RWPE2 (cell line): ENCODE measurements around the gene TTC6.

ENCODE experiments used
- ATAC-seq: fragments of 200-7000 bp; cut with Tn5 transposase; 3 replicates; pipeline ENCODE4 v1.9.1; 2021; ENCODE audit warnings: low read depth
- DNase-seq: peaks from one replicate; pipeline ENCODE4 v3.0.0-alpha.2; 2020; ENCODE audit warnings: low spot score
- H3K27ac ChIP-seq: fragments of 450-650 bp; 2 replicates; pipeline ENCODE4 v1.5.1; 2017; ENCODE audit warnings: mild to moderate bottlenecking; ENCODE audit not compliant: poor library complexity, severe bottlenecking
- H3K27me3 ChIP-seq: fragments of 250-450 bp; sonication (Bioruptor Pico); 2 replicates; pipeline ENCODE4 v1.5.1; 2021; ENCODE audit warnings: mild to moderate bottlenecking, moderate library complexity; ENCODE audit not compliant: insufficient read depth, poor library complexity, severe bottlenecking
- H3K36me3 ChIP-seq: fragments of 250-450 bp; sonication (Bioruptor Pico); 2 replicates; pipeline ENCODE4 v1.5.1; 2020; ENCODE audit warnings: low read depth, mild to moderate bottlenecking, moderate library complexity
- H3K4me1 ChIP-seq: fragments of 250-450 bp; sonication (Bioruptor Pico); 2 replicates; pipeline ENCODE4 v1.5.1; 2021; ENCODE audit warnings: mild to moderate bottlenecking, moderate library complexity; ENCODE audit not compliant: insufficient read depth, poor library complexity, severe bottlenecking
- H3K4me3 ChIP-seq: fragments of 250-450 bp; sonication (Bioruptor Pico); 2 replicates; pipeline ENCODE4 v1.5.1; 2021; ENCODE audit warnings: mild to moderate bottlenecking, moderate library complexity; ENCODE audit not compliant: severe bottlenecking
- H3K9me3 ChIP-seq: fragments of 250-450 bp; sonication (Bioruptor Pico); 2 replicates; pipeline ENCODE4 v1.5.1; 2021; ENCODE audit warnings: mild to moderate bottlenecking, moderate library complexity; ENCODE audit not compliant: severe bottlenecking
- CTCF ChIP-seq: fragments of 450-650 bp; IDR thresholded peaks from one replicate; pipeline ENCODE4 v1.5.1; 2017; ENCODE audit warnings: mild to moderate bottlenecking, moderate library complexity; ENCODE audit not compliant: poor library complexity, severe bottlenecking

TTC6 gene

GRCh38 chr14:37597538-37597913 is 2.1 kb downstream of the TTC6 start:
- H3K9me3 ChIP-seq, result no peaks in the 10 kb centered on the region
- H3K27ac ChIP-seq, result no peak overlapping the region
- H3K27me3 ChIP-seq, result no peaks in the 10 kb centered on the region
- 0 out of 2 replicates have a peak, but pooled peaks cover 3% of the 10 kb centered on the region for H3K36me3 ChIP-seq
- TF ChIP-seq CTCF, result peak; percentile 17
- ATAC-seq (no peak), DNase-seq (no peak)
- peaks cover 4% of the 10 kb centered on the region for H3K4me1 ChIP-seq
- H3K4me3 ChIP-seq, result no peak overlapping the region

- DNase-seq (no peak), ATAC-seq (no peak)
- Histone ChIP-seq H3K36me3 (0 out of 2 replicates have a peak, but pooled peaks cover 3% of the 10 kb centered on the region), H3K27me3 (no peaks in the 10 kb centered on the region), H3K9me3 (no peaks in the 10 kb centered on the region), H3K4me1 (peaks cover 4% of the 10 kb centered on the region), H3K4me3 (no peak overlapping the region), H3K27ac (no peak overlapping the region)
- TF ChIP-seq CTCF, result no peak
These were observed 2.7 kb downstream of the TTC6 start for GRCh38 chr14:37597914-37598746.

GRCh38 chr14:37598747-37599506 is 3.5 kb downstream of the TTC6 start:
- Histone ChIP-seq H3K4me1 (peaks cover 4% of the 10 kb centered on the region), H3K27ac (no peak overlapping the region), H3K9me3 (no peaks in the 10 kb centered on the region), H3K4me3 (no peak overlapping the region), H3K36me3 (no peaks in the 10 kb centered on the region), H3K27me3 (no peaks in the 10 kb centered on the region)
- TF ChIP-seq CTCF, result no peak
- DNase-seq (no peak), ATAC-seq (no peak)

GRCh38 chr14:37599507-37600368 is 4.3 kb downstream of the TTC6 start:
- H3K4me3 ChIP-seq, result peak overlapping the region; percentile 10
- H3K27ac ChIP-seq, result no peak overlapping the region
- peaks cover 4% of the 10 kb centered on the region for H3K4me1 ChIP-seq
- ATAC-seq (no peak), DNase-seq (no peak)
- no peaks in the 10 kb centered on the region for H3K27me3 ChIP-seq
- H3K36me3 ChIP-seq, result no peaks in the 10 kb centered on the region
- TF ChIP-seq CTCF, result no peak
- no peaks in the 10 kb centered on the region for H3K9me3 ChIP-seq
